Neural progenitor cell (in vitro differentiated cells): ENCODE data around the gene MCM3.

Experiments used
- EZH2phosphoT487 ChIP-seq: fragments of 200-600 bp; sonication (generic); IDR thresholded peaks from 2 replicates; pipeline ENCODE4 v1.6.1; 2017; ENCODE audit warnings: antibody characterized with exemption
- TF ChIP-seq, protein P1 (sequence below): fragments of 200-600 bp; sonication (generic); IDR thresholded peaks from 2 replicates; pipeline ENCODE4 v1.5.1; 2017; ENCODE audit warnings: antibody characterized with exemption, mild to moderate bottlenecking

DNA sequence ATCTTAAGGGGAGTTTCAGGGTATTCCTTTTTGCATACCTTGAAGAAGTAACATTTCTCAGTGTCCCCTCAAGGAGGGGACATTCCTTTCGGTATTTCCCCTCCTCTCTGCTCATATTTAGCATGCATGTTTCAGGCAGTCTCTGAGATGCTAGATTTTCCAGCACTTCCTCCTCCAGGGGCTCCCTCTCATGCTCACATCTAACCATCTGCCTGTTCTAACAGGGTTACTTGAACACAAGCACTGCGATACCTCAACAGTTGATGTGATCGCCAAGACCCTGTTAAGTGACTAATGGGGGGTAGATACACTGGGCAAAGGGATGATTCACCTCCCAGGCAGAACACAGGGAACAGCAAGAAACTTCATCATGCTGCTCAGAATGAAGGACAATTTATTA, 12.9 kb upstream of the MCM3 start:
- TF ChIP-seq, protein P1, sequence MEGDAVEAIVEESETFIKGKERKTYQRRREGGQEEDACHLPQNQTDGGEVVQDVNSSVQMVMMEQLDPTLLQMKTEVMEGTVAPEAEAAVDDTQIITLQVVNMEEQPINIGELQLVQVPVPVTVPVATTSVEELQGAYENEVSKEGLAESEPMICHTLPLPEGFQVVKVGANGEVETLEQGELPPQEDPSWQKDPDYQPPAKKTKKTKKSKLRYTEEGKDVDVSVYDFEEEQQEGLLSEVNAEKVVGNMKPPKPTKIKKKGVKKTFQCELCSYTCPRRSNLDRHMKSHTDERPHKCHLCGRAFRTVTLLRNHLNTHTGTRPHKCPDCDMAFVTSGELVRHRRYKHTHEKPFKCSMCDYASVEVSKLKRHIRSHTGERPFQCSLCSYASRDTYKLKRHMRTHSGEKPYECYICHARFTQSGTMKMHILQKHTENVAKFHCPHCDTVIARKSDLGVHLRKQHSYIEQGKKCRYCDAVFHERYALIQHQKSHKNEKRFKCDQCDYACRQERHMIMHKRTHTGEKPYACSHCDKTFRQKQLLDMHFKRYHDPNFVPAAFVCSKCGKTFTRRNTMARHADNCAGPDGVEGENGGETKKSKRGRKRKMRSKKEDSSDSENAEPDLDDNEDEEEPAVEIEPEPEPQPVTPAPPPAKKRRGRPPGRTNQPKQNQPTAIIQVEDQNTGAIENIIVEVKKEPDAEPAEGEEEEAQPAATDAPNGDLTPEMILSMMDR: no peak
- TF ChIP-seq EZH2phosphoT487: no peak
